Fibroblast of mammary gland (primary cell): ENCODE measurements around the gene TNFSF4.

Source experiments
- DNase-seq: peaks from one replicate; pipeline ENCODE4 v3.0.0-alpha.2; 2010; ENCODE audit warnings: low read depth
- H3K4me3 ChIP-seq: 2 replicates; pipeline ENCODE4 v1.5.1; 2011; ENCODE audit warnings: low read depth, mild to moderate bottlenecking, low read length, moderate library complexity; ENCODE audit not compliant: control insufficient read depth
- CTCF ChIP-seq: conservative IDR thresholded peaks from 2 replicates; pipeline ENCODE4 v1.5.1; 2011; ENCODE audit warnings: low read depth, low read length, inconsistent platforms; ENCODE audit not compliant: control insufficient read depth, insufficient read depth

The TNFSF4 gene

GRCh38 chr1:173210716-173211231, 3.6 kb upstream of the TNFSF4 start:
- no peak for DNase-seq
- TF ChIP-seq CTCF = no peak
- H3K4me3 ChIP-seq = no peak overlapping the region

- no peak for TF ChIP-seq CTCF
- H3K4me3 ChIP-seq = no peak overlapping the region
- no peak for DNase-seq
Measured at GRCh38 chr1:173210283-173210682, 3.2 kb upstream of the TNFSF4 start.

GRCh38 chr1:173208868-173209267, 1.7 kb upstream of the TNFSF4 start:
- H3K4me3 ChIP-seq = no peak overlapping the region
- DNase-seq = no peak
- TF ChIP-seq CTCF = no peak

- peak; percentile 12 for DNase-seq
Measured at GRCh38 chr1:173208146-173208545, 1.0 kb upstream of the TNFSF4 start.

GRCh38 chr1:173205146-173206051, 1.7 kb downstream of the TNFSF4 start:
- no peak for TF ChIP-seq CTCF
- DNase-seq = peak; percentile 91
- H3K4me3 ChIP-seq = no peak overlapping the region

More at GRCh38 chr1:173208146-173208545, 1.0 kb upstream of the TNFSF4 start:
- no peak for TF ChIP-seq CTCF
- H3K4me3 ChIP-seq = no peak overlapping the region

- no peak for TF ChIP-seq CTCF
- H3K4me3 ChIP-seq = no peak overlapping the region
- no peak for DNase-seq
Measured at GRCh38 chr1:173204693-173205092, 2.4 kb downstream of the TNFSF4 start.
